ENCODE measurements around the gene PKN1. TPM values are rescaled to one million over a fixed set of nuclear protein-coding genes. Genes with fewer than 3 reads are reported as not detected.

PKN1 gene
- total RNA-seq, 1 experiment from 2014 or later: 257 TPM

DNA sequence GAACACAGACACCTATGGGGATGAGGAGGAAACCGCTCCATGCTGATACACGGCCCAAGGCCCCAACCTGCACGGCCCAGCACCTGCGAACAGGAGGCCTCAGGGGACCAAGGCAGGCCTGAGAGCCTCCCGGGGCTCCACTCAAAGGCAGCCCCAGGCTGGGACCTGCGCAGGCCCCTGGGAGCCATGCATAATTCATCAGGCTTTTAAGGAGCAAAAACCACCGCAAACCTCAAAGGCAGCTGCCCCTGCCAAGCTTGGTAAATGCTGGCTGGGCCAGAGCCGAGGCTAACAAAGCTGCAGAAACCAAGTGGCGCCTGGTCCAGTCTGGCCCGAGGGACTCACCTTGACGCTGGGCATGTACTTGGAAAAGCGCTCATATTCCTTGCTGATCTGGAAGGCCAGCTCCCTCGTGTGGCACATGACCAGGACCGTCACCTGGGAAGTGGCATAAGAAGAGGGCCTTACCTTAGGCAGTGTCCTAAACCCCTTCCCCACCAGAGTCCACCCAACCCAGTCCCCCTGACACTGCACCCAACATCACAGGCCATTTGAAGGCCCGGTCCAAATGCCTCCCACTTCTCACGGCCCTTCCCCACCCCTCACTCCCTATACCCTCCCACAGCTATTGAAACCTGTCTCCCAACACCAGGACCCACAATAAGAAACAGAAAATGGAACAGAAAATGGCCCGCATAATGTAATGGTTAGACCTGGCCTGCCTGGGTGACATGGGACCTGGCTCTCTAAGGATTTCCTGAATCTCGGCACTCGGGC lies 21.8 kb upstream of the PKN1 start:
- BruUV-seq (replicated peaks): no TSS peak
- Histone ChIP-seq H3K79me2 (ENCODE audit: low read depth) (peaks cover 49% of the 10 kb centered on the region), H4K20me1 (ENCODE audit: insufficient read depth) (peaks cover 87% of the 10 kb centered on the region), H3K9me2 (ENCODE audit: insufficient read depth) (no peaks in the 10 kb centered on the region), H3K27me3 (ENCODE audit: insufficient read depth, low read depth) (no peaks in the 10 kb centered on the region), H2AFZ (no peak overlapping the region), H3F3A (ENCODE audit: insufficient read depth, low read depth) (peaks cover 71% of the 10 kb centered on the region; the same call in 1 of the 2 replicates), H3K4me2 (no peak overlapping the region), H3K4me1 (replicated peaks; ENCODE audit: insufficient read depth) (peaks cover 7% of the 10 kb centered on the region), H3K27ac (no peak overlapping the region), H3K36me3 (ENCODE audit: low read depth) (peaks cover 42% of the 10 kb centered on the region), H3K4me3 (no peak overlapping the region), H3K9me3 (ENCODE audit: insufficient read depth, low read depth) (no peaks in the 10 kb centered on the region)
- POLR2A ChIA-PET (ENCODE audit: unreplicated experiment): interaction anchor here (0.6 kb wide), 2 partner anchors 47 to 1398 kb away, joined by 3 to 4 read pairs; no protein-coding TSS in a partner anchor
- intact Hi-C loops (cut with micrococcal nuclease; ENCODE audit: unreplicated experiment): no loop called here
- no peak for DNase-seq
- TF ChIP-seq, protein P1, sequence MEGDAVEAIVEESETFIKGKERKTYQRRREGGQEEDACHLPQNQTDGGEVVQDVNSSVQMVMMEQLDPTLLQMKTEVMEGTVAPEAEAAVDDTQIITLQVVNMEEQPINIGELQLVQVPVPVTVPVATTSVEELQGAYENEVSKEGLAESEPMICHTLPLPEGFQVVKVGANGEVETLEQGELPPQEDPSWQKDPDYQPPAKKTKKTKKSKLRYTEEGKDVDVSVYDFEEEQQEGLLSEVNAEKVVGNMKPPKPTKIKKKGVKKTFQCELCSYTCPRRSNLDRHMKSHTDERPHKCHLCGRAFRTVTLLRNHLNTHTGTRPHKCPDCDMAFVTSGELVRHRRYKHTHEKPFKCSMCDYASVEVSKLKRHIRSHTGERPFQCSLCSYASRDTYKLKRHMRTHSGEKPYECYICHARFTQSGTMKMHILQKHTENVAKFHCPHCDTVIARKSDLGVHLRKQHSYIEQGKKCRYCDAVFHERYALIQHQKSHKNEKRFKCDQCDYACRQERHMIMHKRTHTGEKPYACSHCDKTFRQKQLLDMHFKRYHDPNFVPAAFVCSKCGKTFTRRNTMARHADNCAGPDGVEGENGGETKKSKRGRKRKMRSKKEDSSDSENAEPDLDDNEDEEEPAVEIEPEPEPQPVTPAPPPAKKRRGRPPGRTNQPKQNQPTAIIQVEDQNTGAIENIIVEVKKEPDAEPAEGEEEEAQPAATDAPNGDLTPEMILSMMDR (conservative IDR thresholded peaks at IDR 0.05): no peak
- no peak for TF ChIP-seq EZH2 (IDR thresholded peaks at IDR 0.05; ENCODE audit: low read depth)
- CTCF ChIA-PET: interaction anchor here (0.6 kb wide), 1 partner anchor 258 kb away, joined by 14 read pairs; no protein-coding TSS in a partner anchor

DNA sequence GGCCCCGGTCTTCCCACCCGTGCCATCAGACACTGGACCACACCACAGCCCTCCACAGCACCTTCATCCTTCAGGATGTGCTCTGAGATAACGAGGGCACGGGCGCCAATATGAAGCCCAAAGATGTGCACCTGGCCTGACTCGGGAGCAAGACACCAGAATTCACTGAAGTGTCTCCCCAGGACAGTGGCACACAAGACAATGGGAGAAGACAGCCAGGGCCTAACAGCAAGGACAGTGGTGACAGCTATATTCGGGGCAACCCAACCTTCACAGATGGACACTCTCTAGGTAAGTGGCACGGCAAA lies 21.2 kb upstream of the PKN1 start:
- Histone ChIP-seq H2AFZ (no peak overlapping the region), H3K27ac (no peak overlapping the region), H3F3A (ENCODE audit: insufficient read depth, low read depth) (peaks cover 70% of the 10 kb centered on the region; the same call in 1 of the 2 replicates), H3K36me3 (ENCODE audit: low read depth) (peaks cover 45% of the 10 kb centered on the region), H3K4me2 (no peak overlapping the region), H3K9me2 (ENCODE audit: insufficient read depth) (no peaks in the 10 kb centered on the region), H4K20me1 (ENCODE audit: insufficient read depth) (peaks cover 87% of the 10 kb centered on the region), H3K27me3 (ENCODE audit: insufficient read depth, low read depth) (no peaks in the 10 kb centered on the region), H3K79me2 (ENCODE audit: low read depth) (peaks cover 55% of the 10 kb centered on the region), H3K9me3 (ENCODE audit: insufficient read depth, low read depth) (no peaks in the 10 kb centered on the region), H3K4me1 (replicated peaks; ENCODE audit: insufficient read depth) (peaks cover 10% of the 10 kb centered on the region), H3K4me3 (no peak overlapping the region)
- DNase-seq: no peak
- POLR2A ChIA-PET (ENCODE audit: unreplicated experiment): interaction anchor here (0.6 kb wide), 1 partner anchor 48 kb away, joined by 4 read pairs; no protein-coding TSS in a partner anchor
- CTCF ChIA-PET: interaction anchor here (0.6 kb wide), 1 partner anchor 259 kb away, joined by 14 read pairs; no protein-coding TSS in a partner anchor
- intact Hi-C loops (cut with micrococcal nuclease; ENCODE audit: unreplicated experiment): no loop called here
- no peak for TF ChIP-seq EZH2 (IDR thresholded peaks at IDR 0.05; ENCODE audit: low read depth)
- TF ChIP-seq, protein P1 (conservative IDR thresholded peaks at IDR 0.05): no peak
- BruUV-seq (replicated peaks): no TSS peak

DNA sequence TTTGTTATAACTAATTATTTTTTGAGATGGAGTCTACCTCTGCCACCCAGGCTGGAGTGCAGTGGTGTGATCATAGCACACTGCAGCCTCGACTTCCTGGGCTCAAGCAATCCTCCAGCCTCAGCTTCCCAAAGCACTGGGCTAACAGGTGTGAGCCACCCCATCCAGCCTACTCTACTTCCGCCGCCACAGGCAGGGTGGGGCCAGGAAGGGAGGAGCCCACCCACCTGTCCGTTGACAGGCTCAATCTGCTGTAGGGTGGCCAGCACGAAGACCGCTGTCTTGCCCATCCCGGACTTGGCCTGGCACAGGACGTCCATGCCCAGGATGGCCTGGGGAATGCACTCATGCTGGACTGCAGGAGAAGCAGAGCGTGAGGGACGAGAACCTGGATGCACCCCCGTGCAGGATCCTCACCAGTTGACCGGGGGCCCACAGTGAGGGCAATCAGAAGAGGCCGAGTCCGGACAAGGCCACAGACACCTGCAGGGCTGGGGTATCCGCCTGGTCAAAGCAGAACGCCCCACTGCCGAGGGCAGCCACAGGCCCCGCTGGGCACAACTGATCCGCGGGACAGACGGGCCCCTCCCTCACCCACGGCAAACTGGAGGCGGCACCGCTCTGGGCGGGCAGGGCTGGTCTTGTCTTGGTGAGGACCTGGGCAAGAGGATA lies 20.6 kb upstream of the PKN1 start:
- BruUV-seq (replicated peaks): no TSS peak
- no peak overlapping the region for H2AFZ ChIP-seq
- H3K9me2 ChIP-seq (ENCODE audit: insufficient read depth): no peaks in the 10 kb centered on the region
- H3K27ac ChIP-seq: no peak overlapping the region
- no peak for DNase-seq
- peaks cover 45% of the 10 kb centered on the region for H3K36me3 ChIP-seq (ENCODE audit: low read depth)
- no peak overlapping the region for H3K4me2 ChIP-seq
- POLR2A ChIA-PET (ENCODE audit: unreplicated experiment): interaction anchor here (0.7 kb wide), 1 partner anchor 617 kb away, joined by 10 read pairs; no protein-coding TSS in a partner anchor
- CTCF ChIA-PET: no interaction called here
- peaks cover 15% of the 10 kb centered on the region for H3K4me1 ChIP-seq (replicated peaks; ENCODE audit: insufficient read depth)
- no peaks in the 10 kb centered on the region for H3K27me3 ChIP-seq (ENCODE audit: insufficient read depth, low read depth)
- intact Hi-C loops (cut with micrococcal nuclease; ENCODE audit: unreplicated experiment): no loop called here
- H3K79me2 ChIP-seq (ENCODE audit: low read depth): peaks cover 60% of the 10 kb centered on the region
- peaks cover 87% of the 10 kb centered on the region for H4K20me1 ChIP-seq (ENCODE audit: insufficient read depth)
- peaks cover 64% of the 10 kb centered on the region; the same call in 1 of the 2 replicates for H3F3A ChIP-seq (ENCODE audit: insufficient read depth, low read depth)
- H3K4me3 ChIP-seq: no peak overlapping the region
- TF ChIP-seq EZH2 (IDR thresholded peaks at IDR 0.05; ENCODE audit: low read depth): no peak
- TF ChIP-seq, protein P1 (conservative IDR thresholded peaks at IDR 0.05): no peak
- no peaks in the 10 kb centered on the region for H3K9me3 ChIP-seq (ENCODE audit: insufficient read depth, low read depth)

All from PC-9 (cell line).